HCT116 (cell line): ENCODE measurements around the gene NT5C2. TPM values are rescaled to one million over a fixed set of nuclear protein-coding genes. Genes with fewer than 3 reads are reported as not detected.

ENCODE experiments used
- ATAC-seq: fragments of 200-7000 bp; cut with Tn5 transposase; 2 replicates; pipeline ENCODE4 v1.9.1; 2020; ENCODE audit warnings: mild to moderate bottlenecking, moderate library complexity
- BruUV-seq: library from RNA; stranded (reverse); fragments of 400-500 nt; replicated peaks from 2 replicates; lab custom pipeline; 2021; lab: Mats Ljungman, UMichigan
- CTCF ChIA-PET: fragments of 300-600 bp; sonication (Branson Sonifier 250); formaldehyde crosslinking; loops from one replicate; lab custom pipeline; 2021; ENCODE audit warnings: antibody characterized with exemption; lab: Charles Lee
- POLR2A ChIA-PET: fragments of 300-600, 350-600 bp; sonication (Branson Sonifier 250); formaldehyde crosslinking; loops from one replicate; lab custom pipeline; 2021; ENCODE audit warnings: antibody characterized with exemption; lab: Charles Lee
- RAD21 ChIA-PET, 2 experiments: fragments of 300-600 bp; sonication (Branson Sonifier 250); formaldehyde crosslinking; loops; one replicate each; lab custom pipeline; 2023; ENCODE audit warnings: low total read pairs in 2 of 2; ENCODE audit not compliant: uncharacterized antibody in 2 of 2, unreplicated experiment in 2 of 2, low non-redundant PET in 1 of 2; lab: Charles Lee
- DNase-seq: peaks from one replicate; pipeline ENCODE4 v3.0.0-alpha.2; 2010; ENCODE audit warnings: low read depth, low spot score
- H2AFZ ChIP-seq: fragments of 200-600 bp; shearing (Covaris generic), sonication (generic); 2 replicates; pipeline ENCODE4 v1.6.1; 2017; ENCODE audit warnings: low read depth, mixed run types, mixed read lengths, antibody characterized with exemption, low read length; ENCODE audit not compliant: poor library complexity, severe bottlenecking
- H3K27ac ChIP-seq: 2 replicates; pipeline ENCODE4 v1.5.1; 2012; ENCODE audit warnings: low read depth, low read length
- H3K27me3 ChIP-seq: fragments of 200-600 bp; sonication (generic); 2 replicates; pipeline ENCODE4 v1.6.1; 2016; ENCODE audit warnings: mixed run types, low read length, mixed read lengths; ENCODE audit not compliant: insufficient read depth
- H3K36me3 ChIP-seq, 2 experiments: fragments of 200-500 bp in 1 of 2; fragments of 200-600 bp in 1 of 2; sonication (Bioruptor generic) in 1 of 2; sonication (generic) in 1 of 2; 2 replicates each; pipeline versions ENCODE4 v1.5.1 to v1.6.1; 2014 to 2016; ENCODE audit warnings: low read length in 2 of 2, inconsistent platforms in 1 of 2, mixed read lengths in 1 of 2, mixed run types in 1 of 2; ENCODE audit not compliant: insufficient read depth in 2 of 2, control insufficient read depth in 1 of 2
- H3K4me1 ChIP-seq, 2 experiments: fragments of 200-600 bp in 1 of 2; sonication (generic) in 1 of 2; 2 replicates each; pipeline versions ENCODE4 v1.5.1 to v1.6.1; 2012 to 2017; ENCODE audit warnings: low read length in 2 of 2, inconsistent platforms in 1 of 2, mild to moderate bottlenecking in 1 of 2, mixed read lengths in 1 of 2, mixed run types in 1 of 2, moderate library complexity in 1 of 2; ENCODE audit not compliant: insufficient read depth in 2 of 2, control insufficient read depth in 1 of 2
- H3K4me2 ChIP-seq: fragments of 200-600 bp; sonication (generic); 2 replicates; pipeline ENCODE4 v1.6.1; 2017; ENCODE audit warnings: mixed run types, low read length, mixed read lengths
- H3K4me3 ChIP-seq, 2 experiments: fragments of 200-600 bp in 1 of 2; sonication (generic) in 1 of 2; replicated peaks in 1 of 2; 2 replicates each; pipeline ENCODE4 v1.5.1; 2011 to 2016; ENCODE audit warnings: low read length in 2 of 2, control low read depth in 1 of 2, low read depth in 1 of 2, mild to moderate bottlenecking in 1 of 2, mixed read lengths in 1 of 2, mixed run types in 1 of 2
- H3K79me2 ChIP-seq: fragments of 200-600 bp; sonication (generic); 2 replicates; pipeline ENCODE4 v1.6.1; 2017; ENCODE audit warnings: mild to moderate bottlenecking, mixed run types, low read length, moderate library complexity, mixed read lengths; ENCODE audit not compliant: insufficient read depth
- H3K9ac ChIP-seq: fragments of 200-600 bp; sonication (generic); 2 replicates; pipeline ENCODE4 v1.6.1; 2016; ENCODE audit warnings: low read length, mixed read lengths
- H3K9me2 ChIP-seq: fragments of 200-600 bp; sonication (generic), shearing (Covaris generic); 2 replicates; pipeline ENCODE4 v1.6.1; 2017; ENCODE audit warnings: mixed run types, mild to moderate bottlenecking, moderate library complexity; ENCODE audit not compliant: insufficient read depth
- H3K9me3 ChIP-seq, 2 experiments: fragments of 200-500 bp in 1 of 2; fragments of 200-600 bp in 1 of 2; sonication (Bioruptor generic) in 1 of 2; sonication (generic) in 1 of 2; 2 replicates each; pipeline ENCODE4 v1.6.1; 2014 to 2017; ENCODE audit warnings: low read length in 2 of 2, mixed read lengths in 2 of 2, inconsistent platforms in 1 of 2, low read depth in 1 of 2, mild to moderate bottlenecking in 1 of 2, mixed run types in 1 of 2, moderate library complexity in 1 of 2; ENCODE audit not compliant: control insufficient read depth in 1 of 2, insufficient read depth in 1 of 2
- H4K20me1 ChIP-seq: fragments of 200-600 bp; sonication (generic), shearing (Covaris generic); 2 replicates; pipeline ENCODE4 v1.6.1; 2017; ENCODE audit warnings: mixed run types, mild to moderate bottlenecking, moderate library complexity; ENCODE audit not compliant: insufficient read depth
- ATF3 ChIP-seq: IDR thresholded peaks from 2 replicates; pipeline ENCODE4 v1.6.1; 2012
- CBX3 ChIP-seq: IDR thresholded peaks from 2 replicates; pipeline ENCODE4 v1.6.1; 2012; ENCODE audit warnings: low read depth
- CEBPB ChIP-seq: IDR thresholded peaks from 2 replicates; pipeline ENCODE4 v1.6.1; 2012; ENCODE audit warnings: low read depth
- CTCF ChIP-seq, 3 experiments: fragments of 200-600 bp in 1 of 3; sonication (generic) in 1 of 3; IDR thresholded peaks in 2 of 3; conservative IDR thresholded peaks in 1 of 3; 2 replicates each; pipeline ENCODE4 v1.5.1; 2012 to 2017; ENCODE audit warnings: low read depth in 2 of 3, low read length in 2 of 3, antibody characterized with exemption in 1 of 3, borderline replicate concordance in 1 of 3, control low read depth in 1 of 3, mild to moderate bottlenecking in 1 of 3, mixed read lengths in 1 of 3, mixed run types in 1 of 3, moderate library complexity in 1 of 3; ENCODE audit not compliant: insufficient read depth in 1 of 3
- EGR1 ChIP-seq: IDR thresholded peaks from 2 replicates; pipeline ENCODE4 v1.6.1; 2012; ENCODE audit warnings: low read depth
- ELF1 ChIP-seq: IDR thresholded peaks from 2 replicates; pipeline ENCODE4 v1.6.1; 2012; ENCODE audit warnings: low read depth, borderline replicate concordance
- EZH2 ChIP-seq: fragments of 200-600 bp; sonication (generic); IDR thresholded peaks from 2 replicates; pipeline ENCODE4 v1.6.1; 2017; ENCODE audit warnings: antibody characterized with exemption, mixed run types
- EZH2phosphoT487 ChIP-seq: fragments of 200-600 bp; IDR thresholded peaks from 2 replicates; pipeline ENCODE4 v1.6.1; 2018; ENCODE audit warnings: antibody characterized with exemption, borderline replicate concordance
- JUND ChIP-seq: IDR thresholded peaks from 2 replicates; pipeline ENCODE4 v1.6.1; 2012
- MAX ChIP-seq: IDR thresholded peaks from 2 replicates; pipeline ENCODE4 v1.6.1; 2012
- POLR2A ChIP-seq: IDR thresholded peaks from 2 replicates; pipeline ENCODE4 v1.7.0; 2011; ENCODE audit warnings: borderline replicate concordance; ENCODE audit not compliant: insufficient read depth, insufficient read length; ENCODE audit errors: extremely low read depth
- RAD21 ChIP-seq: IDR thresholded peaks from 2 replicates; pipeline ENCODE4 v1.6.1; 2012; ENCODE audit warnings: low read depth, mild to moderate bottlenecking
- SP1 ChIP-seq: IDR thresholded peaks from 2 replicates; pipeline ENCODE4 v1.6.1; 2012; ENCODE audit warnings: low read depth
- YY1 ChIP-seq: IDR thresholded peaks from 2 replicates; pipeline ENCODE4 v1.6.1; 2011; ENCODE audit warnings: low read length, low read depth, moderate library complexity, mild to moderate bottlenecking; ENCODE audit not compliant: insufficient replicate concordance; ENCODE audit errors: extremely low read depth
- intact Hi-C: fragments of 100-400 bp; cut with micrococcal nuclease; formaldehyde crosslinking; loops from 2 replicates; pipeline ENCODE4 v1.10.0; 2022
- total RNA-seq: library from RNA; stranded (reverse); gene quantifications from one replicate; pipeline ENCODE4 v1.2.1, GENCODE V29; 2021; ENCODE audit not compliant: unreplicated experiment

NT5C2 gene
- total RNA-seq, 1 experiment from 2014 or later = 63.0 TPM

- BruUV-seq = no TSS peak
- DNase-seq (no peak), ATAC-seq (no peak)
- H3K4me2 ChIP-seq = no peak overlapping the region
- H2AFZ ChIP-seq = no peak overlapping the region
- TF ChIP-seq ATF3 (no peak), CBX3 (no peak), YY1 (no peak), MAX (no peak), EZH2phosphoT487 (no peak), CTCF (IDR thresholded peaks at IDR 0.05 in 2 of 3, conservative IDR thresholded peaks at IDR 0.05 in 1 of 3; ENCODE audit: borderline replicate concordance in 1 of 3, insufficient read depth in 1 of 3, low read depth in 2 of 3, low read length in 2 of 3) (no peak), POLR2A (no peak), RAD21 (0 out of 2 replicates have a peak, but pooled peaks have one; percentile 11), EZH2 (no peak), JUND (no peak), ELF1 (0 out of 2 replicates have a peak, but pooled peaks have one; percentile 10), CEBPB (no peak), EGR1 (no peak), SP1 (no peak)
- H3K27me3 ChIP-seq = no peaks in the 10 kb centered on the region
- peaks cover 46% of the 10 kb centered on the region for H3K79me2 ChIP-seq
- ChIA-PET POLR2A (no interaction called here), CTCF (no interaction called here), RAD21 (no interaction called here)
- H3K9me3 ChIP-seq = no peaks in the 10 kb centered on the region
- H4K20me1 ChIP-seq = 0 out of 2 replicates have a peak, but pooled peaks cover 13% of the 10 kb centered on the region
- no peak overlapping the region for H3K9ac ChIP-seq
- intact Hi-C loops = no loop called here
- no peak overlapping the region for H3K4me3 ChIP-seq
- no peaks in the 10 kb centered on the region for H3K4me1 ChIP-seq
- H3K36me3 ChIP-seq = no peaks in the 10 kb centered on the region
- H3K27ac ChIP-seq = no peak overlapping the region
- no peaks in the 10 kb centered on the region for H3K9me2 ChIP-seq
Observed at GRCh38 chr10:103120546-103120945, 72.5 kb downstream of the NT5C2 start.
